GM12864 (cell line): Measurements from ENCODE around the gene MTREX.

Source experiments
- DNase-seq: peaks from one replicate; pipeline ENCODE4 v3.0.0-alpha.2; 2011; ENCODE audit warnings: low read depth
- H3K4me3 ChIP-seq: 2 replicates; pipeline ENCODE4 v1.5.1; 2011; ENCODE audit warnings: mild to moderate bottlenecking, low read depth, low read length, control low read depth
- CTCF ChIP-seq: IDR thresholded peaks from 2 replicates; pipeline ENCODE4 v1.5.1; 2011; ENCODE audit warnings: low read depth, mild to moderate bottlenecking, moderate library complexity, low read length, control low read depth, inconsistent platforms; ENCODE audit errors: missing control alignments

The MTREX gene

GRCh38 chr5:55472642-55473041, 164.9 kb downstream of the MTREX start:
- TF ChIP-seq CTCF, result no peak
- no peak for DNase-seq
- H3K4me3 ChIP-seq, result no peak overlapping the region
